ENCODE results near the gene KCNT2.

Gene KCNT2

GRCh38 chr1:196459383-196459782 lies 148.9 kb downstream of the KCNT2 start:
- no peak overlapping the region for H3K4me3 ChIP-seq (ENCODE audit: low read length)
- DNase-seq (ENCODE audit: low read depth), result no peak
- no peak for TF ChIP-seq CTCF (conservative IDR thresholded peaks at IDR 0.05; ENCODE audit: low read depth, low read length)

- no peak for TF ChIP-seq CTCF (conservative IDR thresholded peaks at IDR 0.05; ENCODE audit: low read depth, low read length)
- DNase-seq (ENCODE audit: low read depth), result no peak
- H3K4me3 ChIP-seq (ENCODE audit: low read length), result no peak overlapping the region
Measured at GRCh38 chr1:196454792-196455191, 153.4 kb downstream of the KCNT2 start.

- no peak for DNase-seq (ENCODE audit: low read depth)
- no peak for TF ChIP-seq CTCF (conservative IDR thresholded peaks at IDR 0.05; ENCODE audit: low read depth, low read length)
- H3K4me3 ChIP-seq (ENCODE audit: low read length), result no peak overlapping the region
Measured at GRCh38 chr1:196451103-196451502, 157.1 kb downstream of the KCNT2 start.

GRCh38 chr1:196450143-196451095 lies 157.8 kb downstream of the KCNT2 start:
- no peak overlapping the region for H3K4me3 ChIP-seq (ENCODE audit: low read length)
- DNase-seq (ENCODE audit: low read depth), result no peak
- no peak for TF ChIP-seq CTCF (conservative IDR thresholded peaks at IDR 0.05; ENCODE audit: low read depth, low read length)

- TF ChIP-seq CTCF (conservative IDR thresholded peaks at IDR 0.05; ENCODE audit: low read depth, low read length), result no peak
- H3K4me3 ChIP-seq (ENCODE audit: low read length), result no peak overlapping the region
- DNase-seq (ENCODE audit: low read depth), result no peak
Measured at GRCh38 chr1:196449460-196449859, 158.8 kb downstream of the KCNT2 start.

GRCh38 chr1:196445775-196446174 lies 162.5 kb downstream of the KCNT2 start:
- H3K4me3 ChIP-seq (ENCODE audit: low read length), result no peak overlapping the region
- no peak for TF ChIP-seq CTCF (conservative IDR thresholded peaks at IDR 0.05; ENCODE audit: low read depth, low read length)
- no peak for DNase-seq (ENCODE audit: low read depth)

- no peak for DNase-seq (ENCODE audit: low read depth)
- TF ChIP-seq CTCF (conservative IDR thresholded peaks at IDR 0.05; ENCODE audit: low read depth, low read length), result no peak
- no peak overlapping the region for H3K4me3 ChIP-seq (ENCODE audit: low read length)
Measured at GRCh38 chr1:196444634-196445033, 163.6 kb downstream of the KCNT2 start.

All from retinal pigment epithelial cell (primary cell).